Peyer's patch (tissue), 4 donors: ENCODE results near the gene PITPNM2. TPM values are rescaled to one million over a fixed set of nuclear protein-coding genes. Genes with fewer than 3 reads are reported as not detected.

ENCODE experiments used
- DNase-seq, 3 donors: peaks; one replicate each; pipeline ENCODE4 v3.0.0-alpha.2; 2017 to 2019
- H3K27ac ChIP-seq, 4 donors: fragments of 200-600 bp; sonication (generic); one replicate each; pipeline ENCODE4 v1.5.1; 2016 to 2019
- H3K27me3 ChIP-seq, 2 donors: fragments of 200-600 bp; sonication (generic); one replicate each; pipeline ENCODE4 v1.5.1; 2019
- H3K36me3 ChIP-seq, 3 donors: fragments of 200-600 bp; sonication (generic); one replicate each; pipeline ENCODE4 v1.5.1; 2016 to 2019
- H3K4me1 ChIP-seq, 4 donors: fragments of 200-600 bp; sonication (generic); one replicate each; pipeline ENCODE4 v1.5.1; 2016 to 2019
- H3K4me3 ChIP-seq, 4 donors: fragments of 200-600 bp; sonication (generic); 1 replicate in 3 of 4; 2 replicates in 1 of 4; pipeline ENCODE4 v1.5.1; 2016 to 2019; ENCODE audit warnings: mild to moderate bottlenecking in 1 of 4
- H3K9me3 ChIP-seq, 4 donors: fragments of 200-600 bp; sonication (generic); one replicate each; pipeline ENCODE4 v1.5.1; 2016 to 2019; ENCODE audit warnings: mild to moderate bottlenecking in 1 of 4
- CTCF ChIP-seq, 6 experiments: fragments of 450-650 bp in 4 of 6; fragments of 200-600 bp in 2 of 6; sonication (generic) in 1 of 6; IDR thresholded peaks; one replicate each; pipeline ENCODE4 v1.5.1; 2017 to 2019; ENCODE audit warnings: antibody characterized with exemption in 6 of 6, mild to moderate bottlenecking in 3 of 6, moderate library complexity in 1 of 6
- POLR2A ChIP-seq, 2 donors: fragments of 450-650 bp; IDR thresholded peaks; one replicate each; pipeline ENCODE4 v1.5.1; 2017; ENCODE audit warnings: antibody characterized with exemption in 2 of 2, mild to moderate bottlenecking in 2 of 2, moderate library complexity in 2 of 2
- total RNA-seq, 4 donors: library from RNA; depleted of rRNA; stranded (reverse); fragments of >200 nt; gene quantifications; one replicate each; pipeline ENCODE4 v1.1.0, GENCODE V29; 2016

The PITPNM2 gene
- total RNA-seq, 4 donors from 2014 or later, result 12.3 to 37.0 (median 23.6) TPM

- no peaks in the 10 kb centered on the region for H3K27me3 ChIP-seq
- peaks cover 0 to 63% (median 15%) of the 10 kb centered on the region in 4 donors for H3K4me1 ChIP-seq
- DNase-seq, result peak in 1 of 3 donors; percentile 59
- TF ChIP-seq POLR2A (IDR thresholded peaks at IDR 0.05), result no peak
- no peak for TF ChIP-seq CTCF (IDR thresholded peaks at IDR 0.05)
- H3K9me3 ChIP-seq, result no peaks in the 10 kb centered on the region
- peak overlapping the region; percentile 55 to 91 (median 77) for H3K27ac ChIP-seq
- H3K4me3 ChIP-seq, result no peak overlapping the region
- no peaks in the 10 kb centered on the region for H3K36me3 ChIP-seq
Measured at GRCh38 chr12:123142921-123143735, 7.8 kb downstream of the PITPNM2 start.

- Histone ChIP-seq H3K9me3 (no peaks in the 10 kb centered on the region), H3K27ac (peak overlapping the region; percentile 55 to 91 (median 77)), H3K36me3 (no peaks in the 10 kb centered on the region), H3K4me3 (no peak overlapping the region), H3K27me3 (no peaks in the 10 kb centered on the region), H3K4me1 (peaks cover 0 to 56% (median 15%) of the 10 kb centered on the region in 4 donors)
- TF ChIP-seq CTCF (IDR thresholded peaks at IDR 0.05) (no peak), POLR2A (IDR thresholded peaks at IDR 0.05) (no peak)
- no peak for DNase-seq
Measured at GRCh38 chr12:123142518-123142840, 8.4 kb downstream of the PITPNM2 start.

- H3K4me1 ChIP-seq, result peaks cover 0 to 50% (median 15%) of the 10 kb centered on the region in 4 donors
- no peaks in the 10 kb centered on the region for H3K9me3 ChIP-seq
- TF ChIP-seq CTCF (IDR thresholded peaks at IDR 0.05) (no peak), POLR2A (IDR thresholded peaks at IDR 0.05) (peak; percentile 20 to 56)
- H3K27ac ChIP-seq, result peak overlapping the region; percentile 55 to 91 (median 77)
- no peaks in the 10 kb centered on the region for H3K36me3 ChIP-seq
- peak overlapping the region in 1 of 4 donors; percentile 7 for H3K4me3 ChIP-seq
- DNase-seq, result peak in 2 of 3 donors; percentile 83 to 86
- H3K27me3 ChIP-seq, result no peaks in the 10 kb centered on the region
Measured at GRCh38 chr12:123141615-123142517, 9.0 kb downstream of the PITPNM2 start.

GRCh38 chr12:123140676-123141614 is 9.9 kb downstream of the PITPNM2 start:
- Histone ChIP-seq H3K36me3 (no peaks in the 10 kb centered on the region), H3K4me3 (peak overlapping the region in 1 of 4 donors; percentile 7), H3K4me1 (peaks cover 0 to 46% (median 15%) of the 10 kb centered on the region in 4 donors), H3K9me3 (no peaks in the 10 kb centered on the region), H3K27me3 (no peaks in the 10 kb centered on the region), H3K27ac (peak overlapping the region; percentile 55 to 91 (median 76))
- no peak for DNase-seq
- TF ChIP-seq POLR2A (IDR thresholded peaks at IDR 0.05) (no peak), CTCF (IDR thresholded peaks at IDR 0.05) (no peak)
